ENCODE results near the gene KRTAP4-16. TPM values are rescaled to one million over a fixed set of nuclear protein-coding genes. Genes with fewer than 3 reads are reported as not detected.

KRTAP4-16 gene
- total and polyA plus RNA-seq, 2 donors (not counting 1 experiment from before 2014, with no cell fraction given): not detected

DNA sequence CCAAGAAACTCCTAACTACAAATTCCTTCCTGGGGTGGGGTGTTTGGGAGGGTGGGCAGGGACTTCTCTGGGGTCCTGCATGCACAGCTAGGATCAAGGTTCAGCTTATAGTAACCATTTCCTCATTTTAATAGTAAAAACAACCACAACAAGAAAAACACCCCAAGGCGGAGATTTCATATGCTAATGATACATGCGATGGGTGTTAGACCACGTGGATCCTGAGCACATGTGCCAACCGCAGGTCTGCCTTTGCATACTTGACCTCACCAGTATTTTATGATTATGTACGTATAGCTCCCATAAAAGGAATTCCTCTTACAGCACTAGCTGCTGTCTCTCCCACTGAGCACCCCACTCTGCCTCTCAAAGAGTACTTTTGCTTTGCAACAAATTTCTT is 14.3 kb upstream of the KRTAP4-16 start:
- H3K4me2 ChIP-seq (replicated peaks; ENCODE audit: low read depth, low read length, poor library complexity, severe bottlenecking): peak overlapping the region; percentile 13
- no peak for TF ChIP-seq EZH2 (IDR thresholded peaks at IDR 0.05; ENCODE audit: borderline replicate concordance, insufficient read depth, low read depth, low read length, poor library complexity, severe bottlenecking)
- TF ChIP-seq, protein P1, sequence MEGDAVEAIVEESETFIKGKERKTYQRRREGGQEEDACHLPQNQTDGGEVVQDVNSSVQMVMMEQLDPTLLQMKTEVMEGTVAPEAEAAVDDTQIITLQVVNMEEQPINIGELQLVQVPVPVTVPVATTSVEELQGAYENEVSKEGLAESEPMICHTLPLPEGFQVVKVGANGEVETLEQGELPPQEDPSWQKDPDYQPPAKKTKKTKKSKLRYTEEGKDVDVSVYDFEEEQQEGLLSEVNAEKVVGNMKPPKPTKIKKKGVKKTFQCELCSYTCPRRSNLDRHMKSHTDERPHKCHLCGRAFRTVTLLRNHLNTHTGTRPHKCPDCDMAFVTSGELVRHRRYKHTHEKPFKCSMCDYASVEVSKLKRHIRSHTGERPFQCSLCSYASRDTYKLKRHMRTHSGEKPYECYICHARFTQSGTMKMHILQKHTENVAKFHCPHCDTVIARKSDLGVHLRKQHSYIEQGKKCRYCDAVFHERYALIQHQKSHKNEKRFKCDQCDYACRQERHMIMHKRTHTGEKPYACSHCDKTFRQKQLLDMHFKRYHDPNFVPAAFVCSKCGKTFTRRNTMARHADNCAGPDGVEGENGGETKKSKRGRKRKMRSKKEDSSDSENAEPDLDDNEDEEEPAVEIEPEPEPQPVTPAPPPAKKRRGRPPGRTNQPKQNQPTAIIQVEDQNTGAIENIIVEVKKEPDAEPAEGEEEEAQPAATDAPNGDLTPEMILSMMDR (IDR thresholded peaks at IDR 0.05): no peak
- H3K4me1 ChIP-seq (ENCODE audit: control insufficient read depth in 2 of 2, insufficient read depth in 2 of 2, low read length in 2 of 2): peaks cover 47 to 55% of the 10 kb centered on the region in 2 donors
- Mint-ChIP-seq H3K4me3 (peak overlapping the region; percentile 3), H3K27ac (peak overlapping the region; percentile 69), H3K9me3 (ENCODE audit: insufficient read depth) (no peaks in the 10 kb centered on the region), H3K4me1 (peaks cover 34% of the 10 kb centered on the region), H3K27me3 (peaks cover 3% of the 10 kb centered on the region)
- CTCF ChIA-PET: interaction anchor here (0.9 to 1.6 kb wide), 2 partner anchors 9 to 192 kb away, joined by 3 to 5 read pairs; no protein-coding TSS in a partner anchor
- H3K9me3 ChIP-seq (ENCODE audit: control extremely low read depth in 1 of 3, control insufficient read depth in 2 of 3, insufficient read depth in 1 of 3, low read length in 2 of 3): peaks cover 0 to 8% (median 8%) of the 10 kb centered on the region in 3 donors
- intact Hi-C loops (cut with micrococcal nuclease): loop anchor here (5.0 kb wide), 1 partner anchor 61 kb away; the partner anchor contains the start of gene KRTAP4-2
- ATAC-seq (ENCODE audit: low read depth): peak; percentile 71
- peak; percentile 86 for DNase-seq
- no peak overlapping the region for H3K9ac ChIP-seq (ENCODE audit: low read length)
- peaks cover 0 to 2% of the 10 kb centered on the region in 2 experiments for H3K36me3 ChIP-seq (replicated peaks in 1 of 2; ENCODE audit: control extremely low read depth in 1 of 2, control insufficient read depth in 1 of 2, extremely low read depth in 1 of 2, insufficient read depth in 2 of 2, low read length in 1 of 2)
- no peak overlapping the region for H2AFZ ChIP-seq (ENCODE audit: insufficient read depth, low read depth, low read length, poor library complexity, severe bottlenecking)
- peak overlapping the region; percentile 67 to 76 for H3K27ac ChIP-seq (ENCODE audit: low read length in 2 of 2)
- no peaks in the 10 kb centered on the region for H3K27me3 ChIP-seq (replicated peaks in 1 of 4; ENCODE audit: control extremely low read depth in 1 of 4, control insufficient read depth in 3 of 4, insufficient read depth in 4 of 4, low read length in 3 of 4)
- H3K79me2 ChIP-seq (ENCODE audit: control insufficient read depth, insufficient read depth, low read length): peaks cover 3% of the 10 kb centered on the region
- POLR2A ChIA-PET: no interaction called here
- H3K4me3 ChIP-seq (ENCODE audit: control extremely low read depth in 1 of 5, extremely low read depth in 1 of 5, insufficient read depth in 1 of 5, low read depth in 2 of 5, low read length in 4 of 5): no peak overlapping the region
- no peaks in the 10 kb centered on the region for H4K20me1 ChIP-seq (ENCODE audit: control insufficient read depth, insufficient read depth, low read length, poor library complexity, severe bottlenecking)
- no CpG with 5 or more reads among the region's 5 CpGs for WGBS (ENCODE audit: insufficient coverage)

DNA sequence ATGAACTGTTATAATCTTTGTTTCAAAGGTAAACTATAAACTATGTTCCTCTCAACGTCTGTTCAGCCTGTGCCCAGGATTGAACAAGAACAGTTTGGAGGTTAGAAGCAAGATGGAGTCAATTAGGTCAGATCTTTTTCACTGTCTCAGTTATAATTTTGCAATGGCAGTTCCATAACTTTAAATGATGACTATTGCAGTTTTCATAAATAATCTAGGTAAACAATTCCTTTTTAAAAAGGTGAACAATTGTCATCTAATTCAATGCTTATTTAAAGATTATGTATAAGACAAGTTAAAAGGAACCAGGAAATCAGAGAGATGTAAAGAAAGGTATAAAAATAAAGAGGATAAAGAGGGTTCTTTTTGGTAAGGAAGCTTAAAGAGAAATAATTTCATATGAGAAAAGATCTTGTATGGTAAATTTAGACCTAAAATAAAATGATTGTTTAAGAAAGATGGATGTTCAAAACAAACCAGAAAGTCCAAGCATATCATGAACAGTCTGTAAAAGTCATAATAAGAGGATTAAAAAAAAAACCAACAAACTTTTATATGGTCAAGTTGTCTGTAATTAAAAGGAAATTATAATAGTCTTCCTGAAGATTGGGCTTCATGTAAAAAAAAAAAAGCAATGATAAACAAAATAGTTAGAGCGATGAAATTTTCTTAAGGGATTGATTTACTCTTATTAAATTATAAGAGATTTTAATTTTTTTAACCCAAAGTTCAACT is 9.3 kb upstream of the KRTAP4-16 start:
- POLR2A ChIA-PET: no interaction called here
- Mint-ChIP-seq H3K4me3 (no peak overlapping the region), H3K4me1 (peaks cover 24% of the 10 kb centered on the region), H3K9me3 (ENCODE audit: insufficient read depth) (no peaks in the 10 kb centered on the region), H3K27ac (no peak overlapping the region), H3K27me3 (peaks cover 9% of the 10 kb centered on the region)
- Histone ChIP-seq H4K20me1 (ENCODE audit: control insufficient read depth, insufficient read depth, low read length, poor library complexity, severe bottlenecking) (no peaks in the 10 kb centered on the region), H3K27ac (ENCODE audit: low read length in 2 of 2) (no peak overlapping the region), H3K4me2 (replicated peaks; ENCODE audit: low read depth, low read length, poor library complexity, severe bottlenecking) (peak overlapping the region; percentile 22), H2AFZ (ENCODE audit: insufficient read depth, low read depth, low read length, poor library complexity, severe bottlenecking) (no peak overlapping the region), H3K9me3 (ENCODE audit: control extremely low read depth in 1 of 3, control insufficient read depth in 2 of 3, insufficient read depth in 1 of 3, low read length in 2 of 3) (peaks cover 0 to 8% (median 8%) of the 10 kb centered on the region in 3 donors), H3K4me3 (ENCODE audit: control extremely low read depth in 1 of 5, extremely low read depth in 1 of 5, insufficient read depth in 1 of 5, low read depth in 2 of 5, low read length in 4 of 5) (peak overlapping the region in 1 of 5 experiments; percentile 33), H3K27me3 (replicated peaks in 1 of 4; ENCODE audit: control extremely low read depth in 1 of 4, control insufficient read depth in 3 of 4, insufficient read depth in 4 of 4, low read length in 3 of 4) (no peaks in the 10 kb centered on the region), H3K9ac (ENCODE audit: low read length) (no peak overlapping the region), H3K4me1 (ENCODE audit: control insufficient read depth in 2 of 2, insufficient read depth in 2 of 2, low read length in 2 of 2) (peaks cover 21 to 28% of the 10 kb centered on the region in 2 donors), H3K79me2 (ENCODE audit: control insufficient read depth, insufficient read depth, low read length) (peaks cover 7% of the 10 kb centered on the region), H3K36me3 (replicated peaks in 1 of 2; ENCODE audit: control extremely low read depth in 1 of 2, control insufficient read depth in 1 of 2, extremely low read depth in 1 of 2, insufficient read depth in 2 of 2, low read length in 1 of 2) (peaks cover 0 to 2% of the 10 kb centered on the region in 2 experiments)
- CTCF ChIA-PET: interaction anchor here (0.6 kb wide), 1 partner anchor 15 kb away, joined by 5 read pairs; no protein-coding TSS in a partner anchor
- intact Hi-C loops (cut with micrococcal nuclease): no loop called here
- ATAC-seq (ENCODE audit: low read depth) (no peak), DNase-seq (no peak)
- WGBS (ENCODE audit: insufficient coverage): no CpG with 5 or more reads among the region's 2 CpGs
- TF ChIP-seq, protein P1 (IDR thresholded peaks at IDR 0.05): no peak
- TF ChIP-seq EZH2 (IDR thresholded peaks at IDR 0.05; ENCODE audit: borderline replicate concordance, insufficient read depth, low read depth, low read length, poor library complexity, severe bottlenecking): no peak

Data from B cell (primary cell).